Measurements from ENCODE around the gene PARD3. TPM values are rescaled to one million over a fixed set of nuclear protein-coding genes. Genes with fewer than 3 reads are reported as not detected.
A peak's percentile ranks its signal among the peaks of the same experiment; 100 is the strongest.

Gene PARD3
- total RNA-seq, 4 donors from 2014 or later = 27.3 to 65.3 (median 55.6) TPM

GRCh38 chr10:34705563-34705962 lies 109.5 kb downstream of the PARD3 start:
- H3K27ac ChIP-seq = peak overlapping the region in 2 of 4 donors; percentile 0 to 60
- in situ Hi-C loops (cut with MboI; ENCODE audit: low pct_ligation_motif_present in 1 of 4, low pct_unique_long_range_greater_than_20kb in 1 of 4, low sequenced_read_pairs in 3 of 4) = loop anchor here in 1 of 4 donors (25.0 kb wide), 1 partner anchor 257 kb away; no protein-coding TSS in a partner anchor
- H3K4me3 ChIP-seq = no peak overlapping the region
- H3K27me3 ChIP-seq = no peaks in the 10 kb centered on the region
- peaks cover 4 to 55% (median 12%) of the 10 kb centered on the region in 4 donors for H3K4me1 ChIP-seq
- no peaks in the 10 kb centered on the region for H3K36me3 ChIP-seq
- intact Hi-C loops (cut with DNase I; ENCODE audit: low total_unique reads) = no loop called here
- no peak for DNase-seq
- WGBS, 2 donors (ENCODE audit: low coverage in 1 of 2) = 33 to 53% methylated on average over 1 of the region's 1 CpG
- TF ChIP-seq EP300 (IDR thresholded peaks at IDR 0.05; ENCODE audit: low read depth) (no peak), POLR2AphosphoS5 (IDR thresholded peaks at IDR 0.05) (no peak), POLR2A (IDR thresholded peaks at IDR 0.05) (no peak), CTCF (IDR thresholded peaks at IDR 0.05) (no peak)
- no peaks in the 10 kb centered on the region for H3K9me3 ChIP-seq

- intact Hi-C loops (cut with DNase I; ENCODE audit: low total_unique reads) = no loop called here
- no peak overlapping the region for H3K4me3 ChIP-seq
- no peaks in the 10 kb centered on the region for H3K36me3 ChIP-seq
- DNase-seq = no peak
- TF ChIP-seq EP300 (IDR thresholded peaks at IDR 0.05; ENCODE audit: low read depth) = no peak
- no peak for TF ChIP-seq CTCF (IDR thresholded peaks at IDR 0.05)
- TF ChIP-seq POLR2AphosphoS5 (IDR thresholded peaks at IDR 0.05) = no peak
- no peak for TF ChIP-seq POLR2A (IDR thresholded peaks at IDR 0.05)
- peak overlapping the region in 2 of 4 donors; percentile 0 to 60 for H3K27ac ChIP-seq
- H3K9me3 ChIP-seq = no peaks in the 10 kb centered on the region
- in situ Hi-C loops (cut with MboI; ENCODE audit: low pct_ligation_motif_present in 1 of 4, low pct_unique_long_range_greater_than_20kb in 1 of 4, low sequenced_read_pairs in 3 of 4) = loop anchor here in 1 of 4 donors (25.0 kb wide), 1 partner anchor 258 kb away; no protein-coding TSS in a partner anchor
- H3K4me1 ChIP-seq = peaks cover 5 to 61% (median 20%) of the 10 kb centered on the region in 4 donors
- WGBS, 2 donors (ENCODE audit: low coverage in 1 of 2) = 20 to 38% methylated on average over 2 of the region's 2 CpGs
- no peaks in the 10 kb centered on the region for H3K27me3 ChIP-seq
Observed at GRCh38 chr10:34704526-34705184, 110.4 kb downstream of the PARD3 start.

- Histone ChIP-seq H3K27ac (peak overlapping the region in 2 of 4 donors; percentile 16 to 29), H3K27me3 (no peaks in the 10 kb centered on the region), H3K4me3 (no peak overlapping the region), H3K9me3 (no peaks in the 10 kb centered on the region), H3K36me3 (no peaks in the 10 kb centered on the region), H3K4me1 (peaks cover 9 to 61% (median 23%) of the 10 kb centered on the region in 4 donors)
- DNase-seq = no peak
- intact Hi-C loops (cut with DNase I; ENCODE audit: low total_unique reads) = no loop called here
- no peak for TF ChIP-seq POLR2AphosphoS5 (IDR thresholded peaks at IDR 0.05)
- no peak for TF ChIP-seq EP300 (IDR thresholded peaks at IDR 0.05; ENCODE audit: low read depth)
- TF ChIP-seq POLR2A (IDR thresholded peaks at IDR 0.05) = no peak
- TF ChIP-seq CTCF (IDR thresholded peaks at IDR 0.05) = no peak
- in situ Hi-C loops (cut with MboI; ENCODE audit: low pct_ligation_motif_present in 1 of 4, low pct_unique_long_range_greater_than_20kb in 1 of 4, low sequenced_read_pairs in 3 of 4) = loop anchor here in 1 of 4 donors (25.0 kb wide), 1 partner anchor 259 kb away; no protein-coding TSS in a partner anchor
- WGBS, 2 donors (ENCODE audit: low coverage in 1 of 2) = 44 to 66% methylated on average over 2 of the region's 2 CpGs
Observed at GRCh38 chr10:34702982-34703381, 112.1 kb downstream of the PARD3 start.

- peak overlapping the region in 2 of 4 donors; percentile 16 to 29 for H3K27ac ChIP-seq
- WGBS, 2 donors (ENCODE audit: low coverage in 1 of 2) = 85 to 86% methylated on average over 8 of the region's 8 CpGs
- in situ Hi-C loops (cut with MboI; ENCODE audit: low pct_ligation_motif_present in 1 of 4, low pct_unique_long_range_greater_than_20kb in 1 of 4, low sequenced_read_pairs in 3 of 4) = loop anchor here in 1 of 4 donors (25.0 kb wide), 1 partner anchor 260 kb away; no protein-coding TSS in a partner anchor
Observed at GRCh38 chr10:34702093-34702937, 112.8 kb downstream of the PARD3 start.

More at GRCh38 chr10:34702093-34702937, 112.8 kb downstream of the PARD3 start:
- H3K4me3 ChIP-seq = no peak overlapping the region
- H3K9me3 ChIP-seq = no peaks in the 10 kb centered on the region
- DNase-seq = no peak
- peaks cover 9 to 56% (median 19%) of the 10 kb centered on the region in 4 donors for H3K4me1 ChIP-seq
- no peaks in the 10 kb centered on the region for H3K27me3 ChIP-seq
- intact Hi-C loops (cut with DNase I; ENCODE audit: low total_unique reads) = no loop called here
- no peaks in the 10 kb centered on the region for H3K36me3 ChIP-seq
- TF ChIP-seq EP300 (IDR thresholded peaks at IDR 0.05; ENCODE audit: low read depth) = no peak
- TF ChIP-seq CTCF (IDR thresholded peaks at IDR 0.05) = no peak
- TF ChIP-seq POLR2AphosphoS5 (IDR thresholded peaks at IDR 0.05) = no peak
- TF ChIP-seq POLR2A (IDR thresholded peaks at IDR 0.05) = no peak
